Raji (cell line): ENCODE data around the gene AGBL1.

ENCODE experiments used
- POLR2A ChIP-seq: IDR thresholded peaks from 2 replicates; pipeline ENCODE4 v1.6.1; 2011; ENCODE audit warnings: low read depth, low read length, control low read depth; ENCODE audit not compliant: insufficient read depth

The AGBL1 gene

GRCh38 chr15:86649277-86649676 is 569.6 kb downstream of the AGBL1 start:
- no peak for TF ChIP-seq POLR2A

- TF ChIP-seq POLR2A: no peak
These were observed 570.4 kb downstream of the AGBL1 start for GRCh38 chr15:86650094-86650493.

GRCh38 chr15:86653344-86654197 is 573.9 kb downstream of the AGBL1 start:
- TF ChIP-seq POLR2A: no peak

GRCh38 chr15:86654501-86654900 is 574.8 kb downstream of the AGBL1 start:
- TF ChIP-seq POLR2A: no peak

GRCh38 chr15:86657305-86657704 is 577.6 kb downstream of the AGBL1 start:
- no peak for TF ChIP-seq POLR2A

- TF ChIP-seq POLR2A: no peak
These were observed 580.2 kb downstream of the AGBL1 start for GRCh38 chr15:86659724-86660411.

GRCh38 chr15:86661580-86661979 is 581.9 kb downstream of the AGBL1 start:
- TF ChIP-seq POLR2A: no peak

GRCh38 chr15:86663304-86663703 is 583.6 kb downstream of the AGBL1 start:
- TF ChIP-seq POLR2A: no peak

- TF ChIP-seq POLR2A: no peak
These were observed 584.3 kb downstream of the AGBL1 start for GRCh38 chr15:86663979-86664378.

- TF ChIP-seq POLR2A: no peak
These were observed 584.9 kb downstream of the AGBL1 start for GRCh38 chr15:86664581-86664980.

- TF ChIP-seq POLR2A: no peak
These were observed 596.3 kb downstream of the AGBL1 start for GRCh38 chr15:86676002-86676401.

- no peak for TF ChIP-seq POLR2A
These were observed 597.6 kb downstream of the AGBL1 start for GRCh38 chr15:86677278-86677677.

- no peak for TF ChIP-seq POLR2A
These were observed 605.6 kb downstream of the AGBL1 start for GRCh38 chr15:86685263-86685662.

GRCh38 chr15:86689006-86689405 is 609.3 kb downstream of the AGBL1 start:
- TF ChIP-seq POLR2A: no peak

GRCh38 chr15:86690566-86690965 is 610.9 kb downstream of the AGBL1 start:
- TF ChIP-seq POLR2A: no peak

GRCh38 chr15:86691091-86691663 is 611.5 kb downstream of the AGBL1 start:
- TF ChIP-seq POLR2A: no peak

- no peak for TF ChIP-seq POLR2A
These were observed 621.4 kb downstream of the AGBL1 start for GRCh38 chr15:86700864-86701610.
